ENCODE measurements around the gene CCDC88C.
A peak's percentile ranks its signal among the peaks of the same experiment; 100 is the strongest.

CCDC88C gene

GRCh38 chr14:91261115-91261514 is 156.5 kb downstream of the CCDC88C start:
- H3K4me1 ChIP-seq (ENCODE audit: control insufficient read depth in 2 of 2, insufficient read depth in 2 of 2, low read length in 2 of 2) = peaks cover 14 to 16% of the 10 kb centered on the region in 2 donors
- H3K9me3 ChIP-seq (ENCODE audit: control insufficient read depth in 2 of 2, low read length in 2 of 2) = no peaks in the 10 kb centered on the region
- H3K27ac ChIP-seq (ENCODE audit: low read depth in 2 of 2, low read length in 2 of 2) = no peak overlapping the region
- H3K36me3 ChIP-seq (ENCODE audit: control insufficient read depth in 2 of 2, insufficient read depth in 2 of 2, low read length in 2 of 2) = no peaks in the 10 kb centered on the region
- H3K9ac ChIP-seq (ENCODE audit: low read depth in 1 of 2, low read length in 2 of 2) = no peak overlapping the region
- peaks cover 3 to 12% of the 10 kb centered on the region in 2 donors for H3K27me3 ChIP-seq (ENCODE audit: control insufficient read depth in 2 of 2, insufficient read depth in 2 of 2, low read length in 2 of 2)
- no peak overlapping the region for H3K4me3 ChIP-seq (ENCODE audit: low read length in 2 of 2)

- H3K4me1 ChIP-seq (ENCODE audit: control insufficient read depth in 2 of 2, insufficient read depth in 2 of 2, low read length in 2 of 2) = peaks cover 5 to 13% of the 10 kb centered on the region in 2 donors
- H3K9ac ChIP-seq (ENCODE audit: low read depth in 1 of 2, low read length in 2 of 2) = no peak overlapping the region
- peaks cover 0 to 3% of the 10 kb centered on the region in 2 donors for H3K27me3 ChIP-seq (ENCODE audit: control insufficient read depth in 2 of 2, insufficient read depth in 2 of 2, low read length in 2 of 2)
- H3K36me3 ChIP-seq (ENCODE audit: control insufficient read depth in 2 of 2, insufficient read depth in 2 of 2, low read length in 2 of 2) = no peaks in the 10 kb centered on the region
- H3K4me3 ChIP-seq (ENCODE audit: low read length in 2 of 2) = no peak overlapping the region
- H3K27ac ChIP-seq (ENCODE audit: low read depth in 2 of 2, low read length in 2 of 2) = peak overlapping the region in 1 of 2 donors; percentile 14
- H3K9me3 ChIP-seq (ENCODE audit: control insufficient read depth in 2 of 2, low read length in 2 of 2) = no peaks in the 10 kb centered on the region
Measured at GRCh38 chr14:91258876-91259275, 158.7 kb downstream of the CCDC88C start.

- Histone ChIP-seq H3K4me3 (ENCODE audit: low read length in 2 of 2) (no peak overlapping the region), H3K4me1 (ENCODE audit: control insufficient read depth in 2 of 2, insufficient read depth in 2 of 2, low read length in 2 of 2) (peaks cover 4 to 14% of the 10 kb centered on the region in 2 donors), H3K36me3 (ENCODE audit: control insufficient read depth in 2 of 2, insufficient read depth in 2 of 2, low read length in 2 of 2) (no peaks in the 10 kb centered on the region), H3K9ac (ENCODE audit: low read depth in 1 of 2, low read length in 2 of 2) (no peak overlapping the region), H3K27me3 (ENCODE audit: control insufficient read depth in 2 of 2, insufficient read depth in 2 of 2, low read length in 2 of 2) (peaks cover 0 to 3% of the 10 kb centered on the region in 2 donors), H3K9me3 (ENCODE audit: control insufficient read depth in 2 of 2, low read length in 2 of 2) (no peaks in the 10 kb centered on the region), H3K27ac (ENCODE audit: low read depth in 2 of 2, low read length in 2 of 2) (peak overlapping the region; percentile 5 to 14)
Measured at GRCh38 chr14:91258011-91258618, 159.5 kb downstream of the CCDC88C start.

- H3K27ac ChIP-seq (ENCODE audit: low read depth in 2 of 2, low read length in 2 of 2) = no peak overlapping the region
Measured at GRCh38 chr14:91257328-91258010, 160.2 kb downstream of the CCDC88C start.

GRCh38 chr14:91256661-91257060 is 161.0 kb downstream of the CCDC88C start:
- peaks cover 0 to 3% of the 10 kb centered on the region in 2 donors for H3K27me3 ChIP-seq (ENCODE audit: control insufficient read depth in 2 of 2, insufficient read depth in 2 of 2, low read length in 2 of 2)
- no peaks in the 10 kb centered on the region for H3K9me3 ChIP-seq (ENCODE audit: control insufficient read depth in 2 of 2, low read length in 2 of 2)
- peaks cover 14 to 20% of the 10 kb centered on the region in 2 donors for H3K4me1 ChIP-seq (ENCODE audit: control insufficient read depth in 2 of 2, insufficient read depth in 2 of 2, low read length in 2 of 2)
- no peak overlapping the region for H3K9ac ChIP-seq (ENCODE audit: low read depth in 1 of 2, low read length in 2 of 2)
- no peak overlapping the region for H3K4me3 ChIP-seq (ENCODE audit: low read length in 2 of 2)
- no peak overlapping the region for H3K27ac ChIP-seq (ENCODE audit: low read depth in 2 of 2, low read length in 2 of 2)
- no peaks in the 10 kb centered on the region for H3K36me3 ChIP-seq (ENCODE audit: control insufficient read depth in 2 of 2, insufficient read depth in 2 of 2, low read length in 2 of 2)

More at GRCh38 chr14:91257328-91258010, 160.2 kb downstream of the CCDC88C start:
- H3K9me3 ChIP-seq (ENCODE audit: control insufficient read depth in 2 of 2, low read length in 2 of 2) = no peaks in the 10 kb centered on the region
- no peak overlapping the region for H3K9ac ChIP-seq (ENCODE audit: low read depth in 1 of 2, low read length in 2 of 2)
- no peaks in the 10 kb centered on the region for H3K36me3 ChIP-seq (ENCODE audit: control insufficient read depth in 2 of 2, insufficient read depth in 2 of 2, low read length in 2 of 2)
- peaks cover 0 to 3% of the 10 kb centered on the region in 2 donors for H3K27me3 ChIP-seq (ENCODE audit: control insufficient read depth in 2 of 2, insufficient read depth in 2 of 2, low read length in 2 of 2)
- peaks cover 11 to 20% of the 10 kb centered on the region in 2 donors for H3K4me1 ChIP-seq (ENCODE audit: control insufficient read depth in 2 of 2, insufficient read depth in 2 of 2, low read length in 2 of 2)
- H3K4me3 ChIP-seq (ENCODE audit: low read length in 2 of 2) = no peak overlapping the region

GRCh38 chr14:91255026-91255695 is 162.5 kb downstream of the CCDC88C start:
- Histone ChIP-seq H3K27me3 (ENCODE audit: control insufficient read depth in 2 of 2, insufficient read depth in 2 of 2, low read length in 2 of 2) (peaks cover 0 to 3% of the 10 kb centered on the region in 2 donors), H3K27ac (ENCODE audit: low read depth in 2 of 2, low read length in 2 of 2) (no peak overlapping the region), H3K4me3 (ENCODE audit: low read length in 2 of 2) (no peak overlapping the region), H3K4me1 (ENCODE audit: control insufficient read depth in 2 of 2, insufficient read depth in 2 of 2, low read length in 2 of 2) (peaks cover 18 to 23% of the 10 kb centered on the region in 2 donors), H3K9ac (ENCODE audit: low read depth in 1 of 2, low read length in 2 of 2) (no peak overlapping the region), H3K9me3 (ENCODE audit: control insufficient read depth in 2 of 2, low read length in 2 of 2) (no peaks in the 10 kb centered on the region), H3K36me3 (ENCODE audit: control insufficient read depth in 2 of 2, insufficient read depth in 2 of 2, low read length in 2 of 2) (no peaks in the 10 kb centered on the region)

- H3K27ac ChIP-seq (ENCODE audit: low read depth in 2 of 2, low read length in 2 of 2) = no peak overlapping the region
- no peak overlapping the region for H3K4me3 ChIP-seq (ENCODE audit: low read length in 2 of 2)
- no peak overlapping the region for H3K9ac ChIP-seq (ENCODE audit: low read depth in 1 of 2, low read length in 2 of 2)
Measured at GRCh38 chr14:91254461-91254860, 163.2 kb downstream of the CCDC88C start.

GRCh38 chr14:91253795-91254323 is 163.8 kb downstream of the CCDC88C start:
- H3K4me1 ChIP-seq (ENCODE audit: control insufficient read depth in 2 of 2, insufficient read depth in 2 of 2, low read length in 2 of 2) = peaks cover 18 to 25% of the 10 kb centered on the region in 2 donors
- peak overlapping the region in 1 of 2 donors; percentile 52 for H3K9ac ChIP-seq (ENCODE audit: low read depth in 1 of 2, low read length in 2 of 2)
- no peaks in the 10 kb centered on the region for H3K9me3 ChIP-seq (ENCODE audit: control insufficient read depth in 2 of 2, low read length in 2 of 2)
- peaks cover 0 to 3% of the 10 kb centered on the region in 2 donors for H3K27me3 ChIP-seq (ENCODE audit: control insufficient read depth in 2 of 2, insufficient read depth in 2 of 2, low read length in 2 of 2)
- H3K27ac ChIP-seq (ENCODE audit: low read depth in 2 of 2, low read length in 2 of 2) = peak overlapping the region; percentile 13 to 43
- no peaks in the 10 kb centered on the region for H3K36me3 ChIP-seq (ENCODE audit: control insufficient read depth in 2 of 2, insufficient read depth in 2 of 2, low read length in 2 of 2)
- peak overlapping the region; percentile 25 to 41 for H3K4me3 ChIP-seq (ENCODE audit: low read length in 2 of 2)

More at GRCh38 chr14:91254461-91254860, 163.2 kb downstream of the CCDC88C start:
- H3K4me1 ChIP-seq (ENCODE audit: control insufficient read depth in 2 of 2, insufficient read depth in 2 of 2, low read length in 2 of 2) = peaks cover 18 to 25% of the 10 kb centered on the region in 2 donors
- H3K36me3 ChIP-seq (ENCODE audit: control insufficient read depth in 2 of 2, insufficient read depth in 2 of 2, low read length in 2 of 2) = no peaks in the 10 kb centered on the region
- H3K9me3 ChIP-seq (ENCODE audit: control insufficient read depth in 2 of 2, low read length in 2 of 2) = no peaks in the 10 kb centered on the region
- H3K27me3 ChIP-seq (ENCODE audit: control insufficient read depth in 2 of 2, insufficient read depth in 2 of 2, low read length in 2 of 2) = peaks cover 0 to 3% of the 10 kb centered on the region in 2 donors

- Histone ChIP-seq H3K9ac (ENCODE audit: low read depth in 1 of 2, low read length in 2 of 2) (peak overlapping the region; percentile 32 to 52), H3K4me3 (ENCODE audit: low read length in 2 of 2) (peak overlapping the region; percentile 25 to 65), H3K27me3 (ENCODE audit: control insufficient read depth in 2 of 2, insufficient read depth in 2 of 2, low read length in 2 of 2) (peaks cover 0 to 3% of the 10 kb centered on the region in 2 donors), H3K4me1 (ENCODE audit: control insufficient read depth in 2 of 2, insufficient read depth in 2 of 2, low read length in 2 of 2) (peaks cover 17 to 25% of the 10 kb centered on the region in 2 donors), H3K36me3 (ENCODE audit: control insufficient read depth in 2 of 2, insufficient read depth in 2 of 2, low read length in 2 of 2) (no peaks in the 10 kb centered on the region), H3K9me3 (ENCODE audit: control insufficient read depth in 2 of 2, low read length in 2 of 2) (no peaks in the 10 kb centered on the region), H3K27ac (ENCODE audit: low read depth in 2 of 2, low read length in 2 of 2) (peak overlapping the region; percentile 13 to 43)
Measured at GRCh38 chr14:91252871-91253794, 164.5 kb downstream of the CCDC88C start.
